GM19468 (cell line): ENCODE data around the gene ORM1.
"Not testable (repeated sequence)": the region's sequence is repeated elsewhere in the genome, so short reads cannot be mapped to it uniquely, and the experiment has no call there.

ENCODE experiments used
- ATAC-seq: cut with Tn5 transposase; IDR thresholded peaks from one replicate; pipeline ENCODE4 v1.9.1; 2021; ENCODE audit warnings: mild to moderate bottlenecking, moderate library complexity, moderate number of reproducible peaks; ENCODE audit not compliant: unreplicated experiment; ENCODE audit errors: extremely low read depth

ORM1 gene

DNA sequence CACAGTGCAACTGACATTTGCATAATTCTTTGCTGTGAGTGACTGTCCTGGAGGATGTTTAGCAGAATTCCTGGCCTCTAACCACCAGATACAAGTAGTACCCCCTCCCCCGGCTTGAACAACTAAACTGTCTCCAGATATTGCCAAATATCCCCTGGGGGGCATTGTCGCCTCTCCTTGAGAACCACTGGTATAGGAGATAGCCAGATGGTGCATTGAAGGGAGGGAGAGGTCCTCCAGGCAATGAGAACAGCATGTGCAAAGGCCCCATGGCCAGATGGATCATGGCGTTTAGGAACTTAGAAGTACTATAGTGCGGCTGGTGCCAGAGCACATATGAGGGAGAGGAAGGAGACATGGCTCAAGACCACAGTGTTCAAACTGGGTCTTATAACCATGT is 18.9 kb upstream of the ORM1 start:
- no peak for ATAC-seq

GRCh38 chr9:114304416-114305188 is 18.3 kb upstream of the ORM1 start:
- no peak for ATAC-seq

DNA sequence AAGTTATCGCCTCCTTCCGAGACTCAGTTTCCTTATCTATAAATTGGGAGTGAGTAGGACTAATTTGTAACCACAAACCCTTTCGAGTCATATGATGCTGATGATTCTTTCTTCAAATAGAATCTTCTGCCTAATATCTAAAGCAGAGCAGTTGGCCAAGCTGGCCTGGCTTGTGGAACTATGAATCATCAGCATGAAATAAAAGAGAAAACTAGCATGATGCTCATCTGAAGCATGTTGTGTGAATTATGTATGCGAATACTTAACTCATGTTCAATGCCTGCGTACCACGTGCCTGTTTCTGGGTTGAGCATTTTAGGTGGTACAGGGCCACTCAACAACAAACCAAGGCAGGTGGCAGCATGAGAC is 15.0 kb upstream of the ORM1 start:
- ATAC-seq, result no peak

- no peak for ATAC-seq
Measured at GRCh38 chr9:114308361-114308950, 14.4 kb upstream of the ORM1 start.

DNA sequence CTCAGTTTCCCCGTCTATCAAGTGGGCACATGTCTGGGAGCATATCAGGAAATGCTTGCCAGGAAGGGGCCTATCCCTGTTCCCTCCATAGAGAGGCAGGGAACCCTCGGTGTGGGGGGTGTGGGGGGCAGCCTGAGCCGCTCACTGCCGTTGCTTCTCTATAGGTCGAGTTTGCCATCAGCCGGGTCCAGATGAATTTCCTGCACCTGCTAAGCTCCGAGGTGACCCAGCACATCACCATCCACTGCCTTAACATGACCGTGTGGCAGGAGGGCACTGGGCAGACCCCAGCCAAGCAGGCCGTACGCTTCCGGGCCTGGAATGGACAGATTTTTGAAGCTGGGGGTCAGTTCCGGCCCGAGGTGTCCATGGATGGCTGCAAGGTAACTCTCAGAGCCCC is 13.8 kb upstream of the ORM1 start:
- no peak for ATAC-seq

- ATAC-seq, result no peak
Measured at GRCh38 chr9:114310471-114311450, 12.1 kb upstream of the ORM1 start.

DNA sequence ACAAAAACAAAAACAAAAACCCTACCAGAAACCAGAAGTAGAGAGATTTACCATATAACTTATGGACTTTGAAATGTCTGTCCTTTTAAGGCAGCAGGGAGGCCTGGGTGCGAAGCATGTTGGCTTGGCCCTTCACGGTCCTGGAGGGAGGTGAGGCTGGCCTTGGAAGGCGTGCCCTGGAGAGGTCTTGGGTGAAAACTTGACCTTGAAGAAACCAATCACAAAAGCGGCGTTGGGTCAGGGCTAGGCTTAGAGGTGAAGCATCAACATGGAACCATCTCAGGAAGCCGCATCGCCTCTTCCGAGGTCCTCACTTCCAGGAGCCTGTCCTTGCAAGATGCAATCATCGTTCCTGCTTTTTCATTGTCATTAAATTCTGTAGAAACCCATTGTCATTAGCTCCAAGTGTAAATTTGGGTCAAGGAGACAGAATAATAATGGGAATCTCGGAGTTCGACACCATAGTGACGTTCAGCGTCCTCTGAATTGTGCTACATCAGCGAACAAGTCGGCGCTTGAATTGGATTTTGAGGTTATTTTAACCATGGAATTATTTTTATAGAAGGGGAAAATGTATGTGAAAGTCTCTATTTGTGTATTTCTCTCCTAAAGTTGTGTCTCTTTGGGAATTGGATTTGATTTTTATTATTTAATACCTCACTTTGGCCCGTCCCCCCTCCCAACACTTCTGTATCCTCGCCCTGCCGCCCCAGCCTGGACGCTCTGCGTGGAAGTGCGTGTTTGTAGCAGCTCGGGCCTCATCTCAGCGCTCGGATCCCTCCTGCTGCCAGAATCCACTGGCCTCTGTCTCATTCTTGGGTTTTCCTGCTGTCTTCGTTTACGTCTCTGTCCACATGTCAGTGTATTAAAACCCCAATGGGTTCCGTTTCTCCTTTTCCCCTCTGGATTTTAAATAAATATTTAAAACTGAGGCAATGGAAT is 11.1 kb upstream of the ORM1 start:
- no peak for ATAC-seq

DNA sequence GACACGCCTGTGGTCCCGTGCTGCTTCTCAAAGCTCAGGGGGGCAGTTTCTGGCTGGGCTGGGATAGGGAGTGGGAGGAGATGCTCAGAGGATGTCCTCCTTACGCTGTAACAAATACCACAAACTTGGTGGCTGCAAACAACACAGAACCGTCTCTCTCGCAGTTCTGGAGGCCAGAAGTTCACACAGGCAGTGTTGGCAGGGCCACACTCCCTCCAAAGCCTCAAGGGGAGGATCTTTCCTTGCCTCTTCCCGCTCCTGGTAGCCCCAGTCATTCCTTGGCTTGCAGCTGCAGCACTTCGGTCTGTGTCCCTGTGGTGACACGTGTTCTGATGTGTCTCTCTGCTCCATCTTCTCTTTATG is 10.4 kb upstream of the ORM1 start:
- no peak for ATAC-seq

DNA sequence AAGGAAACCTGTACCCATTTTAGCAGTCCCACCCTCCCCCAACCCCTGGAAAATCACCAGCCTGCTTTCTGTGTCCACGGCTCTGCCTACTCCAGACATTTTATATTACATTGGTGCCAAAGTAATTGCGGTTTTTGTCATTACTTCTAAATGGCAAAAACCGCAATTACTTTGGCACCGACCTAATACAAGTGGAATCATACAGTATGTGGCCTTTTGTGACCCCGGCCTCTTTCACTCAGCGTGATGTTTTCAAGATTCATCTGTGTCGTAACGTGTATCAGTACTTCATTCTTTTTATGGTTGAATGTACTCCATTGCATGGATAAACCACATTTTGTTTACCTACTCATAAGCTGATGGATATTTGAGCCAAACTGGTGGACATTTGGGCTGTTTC is 9.7 kb upstream of the ORM1 start:
- ATAC-seq, result no peak

DNA sequence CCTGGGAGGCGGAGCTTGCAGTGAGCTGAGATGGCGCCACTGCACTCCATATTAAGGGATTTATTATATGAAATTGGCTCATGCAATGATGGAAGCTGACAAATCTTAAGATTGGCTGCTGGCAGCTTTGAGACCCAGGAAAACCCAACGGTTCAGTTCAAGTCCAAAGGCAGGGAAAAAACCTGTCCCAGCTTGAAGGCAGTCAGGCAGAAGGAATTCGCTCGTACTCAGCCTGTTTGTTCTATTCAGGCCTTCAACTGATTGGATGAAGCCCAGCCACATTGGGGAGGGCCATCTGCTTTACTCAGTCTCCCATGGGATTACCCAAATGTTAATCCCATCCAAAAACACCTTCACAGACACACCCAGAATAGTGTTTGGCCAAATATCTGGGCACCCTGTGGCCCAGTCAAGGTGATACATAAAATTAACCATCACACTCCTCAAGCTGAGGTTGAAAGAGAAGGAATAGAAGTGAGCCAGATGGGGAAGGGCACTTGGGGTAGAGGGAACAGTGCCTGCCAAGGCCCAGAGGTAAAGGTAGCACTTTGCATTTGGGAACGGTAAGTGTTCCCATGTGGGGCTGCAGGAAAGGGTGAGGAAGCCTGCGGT is 8.5 kb upstream of the ORM1 start:
- ATAC-seq, result no peak

DNA sequence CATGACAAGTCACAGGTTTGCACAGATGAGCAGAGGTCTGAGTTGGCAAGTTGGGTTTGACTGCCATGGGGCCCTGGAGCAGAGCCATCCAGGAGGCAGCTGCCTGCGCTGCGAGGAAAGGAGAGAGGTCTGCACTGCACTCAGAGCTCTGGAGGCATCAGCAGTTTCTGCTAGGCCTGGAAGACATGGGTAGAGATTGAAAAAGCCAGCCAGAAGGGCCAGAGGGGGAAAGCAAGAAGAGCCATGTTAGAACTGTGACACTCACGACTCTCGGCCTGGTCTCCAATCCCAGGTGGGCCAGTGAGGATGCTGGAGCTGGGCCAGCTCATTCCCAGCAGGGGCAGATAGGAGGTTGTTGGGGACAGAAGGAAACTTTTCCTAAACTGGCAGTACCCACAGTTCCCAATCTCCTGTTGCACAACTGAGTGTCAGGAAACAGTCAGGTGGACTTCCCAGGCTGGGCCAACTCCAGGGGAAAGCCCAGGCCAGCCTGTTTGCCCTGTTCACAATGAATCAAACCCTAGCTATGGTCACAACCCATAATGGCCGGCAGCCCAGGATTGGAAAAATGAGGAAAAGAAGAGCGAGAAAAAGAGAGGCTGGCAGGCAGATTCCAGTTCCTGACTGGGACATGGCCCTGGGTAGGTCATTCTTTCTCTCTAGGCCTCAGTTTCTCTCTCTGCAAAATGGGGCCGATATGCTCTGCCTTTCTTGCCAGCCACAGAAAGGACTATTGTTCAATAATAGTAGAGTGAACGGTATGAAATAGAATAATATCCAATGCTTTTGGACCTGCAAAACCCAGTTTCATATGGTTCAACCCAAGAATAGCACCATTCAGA is 7.8 kb upstream of the ORM1 start:
- no peak for ATAC-seq

GRCh38 chr9:114315723-114316363 is 7.1 kb upstream of the ORM1 start:
- no peak for ATAC-seq

GRCh38 chr9:114316605-114317230 is 6.2 kb upstream of the ORM1 start:
- ATAC-seq, result no peak

DNA sequence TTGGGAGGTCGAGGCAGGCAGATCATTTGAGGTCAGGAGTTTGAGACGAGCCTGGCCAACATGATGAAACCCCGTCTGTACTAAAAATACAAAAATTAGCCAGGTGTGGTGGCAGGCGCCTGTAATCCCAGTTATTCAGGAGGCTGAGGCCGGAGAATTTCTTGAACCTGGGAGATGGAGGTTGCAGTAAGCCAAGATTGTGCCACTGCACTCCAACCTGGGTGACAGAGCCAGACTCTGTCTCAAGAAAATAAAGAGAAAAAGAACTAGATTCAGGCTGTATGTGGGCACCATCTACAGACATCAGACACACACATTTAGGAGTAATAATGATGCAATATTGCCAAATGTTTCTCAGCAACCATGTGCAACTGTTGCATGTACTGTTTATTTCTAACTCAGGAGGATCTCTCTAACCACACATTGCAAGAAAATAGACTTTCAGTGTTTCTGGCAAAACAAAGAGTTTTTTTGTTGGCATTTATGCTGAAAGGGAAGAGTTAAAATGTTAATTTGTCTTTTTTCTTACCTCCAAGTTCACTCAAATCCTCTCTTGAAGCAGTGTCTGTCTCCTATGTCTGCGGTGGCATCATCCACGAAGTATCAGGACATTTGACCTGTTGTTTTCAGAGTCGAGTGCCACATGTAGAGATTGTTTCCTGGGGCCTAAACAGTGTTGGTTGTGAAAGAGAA is 5.1 kb upstream of the ORM1 start:
- no peak for ATAC-seq

DNA sequence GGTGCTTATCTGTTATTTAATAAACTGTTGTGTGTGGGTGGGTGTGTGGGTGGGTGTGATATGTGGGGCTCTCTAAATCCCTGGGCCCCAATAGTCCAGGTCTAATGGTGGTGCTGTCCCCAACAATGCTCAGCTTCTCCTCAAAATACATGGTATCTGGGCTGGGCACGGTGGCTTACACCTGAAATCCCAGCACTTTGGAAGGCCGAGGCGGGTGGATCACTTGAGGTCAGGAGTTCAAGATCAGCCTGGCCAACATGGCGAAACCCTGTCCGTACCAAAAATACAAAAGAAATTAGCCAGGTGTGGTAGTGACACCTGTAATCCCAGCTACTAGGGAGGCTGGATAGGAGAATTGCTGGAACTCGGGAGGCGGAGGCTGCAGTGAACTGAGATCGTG is 4.5 kb upstream of the ORM1 start:
- ATAC-seq, result no peak

DNA sequence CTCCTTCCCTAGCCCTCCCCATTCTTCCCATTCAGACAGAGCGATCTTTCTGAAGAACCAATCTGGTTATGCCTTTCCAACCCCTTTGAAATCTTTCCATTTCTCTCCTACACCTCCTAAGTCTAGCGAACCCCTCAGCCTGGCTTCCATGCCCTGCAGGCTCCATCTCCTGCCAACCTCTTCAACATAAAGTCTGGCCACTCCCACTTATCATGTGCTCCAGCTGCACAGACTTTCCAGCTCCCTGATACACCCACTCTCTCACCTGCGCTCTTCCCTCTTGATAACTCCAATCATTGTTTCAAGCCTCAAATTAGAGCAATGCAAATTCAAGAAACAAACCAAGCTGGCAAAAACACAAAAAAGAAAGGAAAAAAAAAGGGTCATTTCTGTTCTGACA is 3.8 kb upstream of the ORM1 start:
- no peak for ATAC-seq

- not testable (repeated sequence) for ATAC-seq
Measured at GRCh38 chr9:114320710-114321109, 2.2 kb upstream of the ORM1 start.
